AG09319 (cell line): ENCODE results near the gene ATP1B1.

Experiments
- DNase-seq: peaks from one replicate; pipeline ENCODE4 v3.0.0-alpha.2; 2010; ENCODE audit warnings: low read depth; ENCODE audit errors: extremely low read depth
- TF ChIP-seq, protein P1 (sequence below): IDR thresholded peaks from 2 replicates; pipeline ENCODE4 v1.5.1; 2011; ENCODE audit warnings: low read depth, mild to moderate bottlenecking, inconsistent platforms, low read length, moderate library complexity

Gene ATP1B1

DNA sequence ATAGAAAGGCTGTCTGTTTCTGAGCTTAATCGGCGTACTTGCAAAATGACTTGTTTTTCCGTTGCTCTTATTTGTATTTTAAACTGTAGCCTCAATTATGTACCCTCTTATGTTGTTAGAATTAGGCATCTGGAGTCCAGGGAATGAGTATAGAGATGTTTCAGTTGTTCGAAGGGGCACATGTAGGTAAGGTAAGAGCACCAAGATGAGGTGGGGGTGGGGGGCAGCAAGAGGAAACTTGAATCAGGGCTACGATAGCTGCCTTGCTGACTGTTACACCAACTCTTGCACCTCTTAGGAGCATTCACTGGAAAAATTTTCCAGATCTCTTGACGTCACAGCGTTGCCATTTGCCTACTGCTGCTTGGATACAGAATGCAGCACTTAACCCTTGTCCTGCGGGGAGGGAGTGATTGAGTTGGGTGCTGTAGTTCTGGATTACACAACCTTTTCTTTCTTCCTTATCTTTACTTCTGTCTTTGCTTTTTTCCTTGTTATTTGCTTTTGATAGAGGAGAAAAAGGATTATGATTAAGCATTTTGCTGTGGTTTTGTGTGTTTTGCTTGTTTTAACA is 3.2 kb downstream of the ATP1B1 start:
- DNase-seq: no peak

GRCh38 chr1:169110236-169110635 is 3.7 kb downstream of the ATP1B1 start:
- no peak for DNase-seq
- TF ChIP-seq, protein P1, sequence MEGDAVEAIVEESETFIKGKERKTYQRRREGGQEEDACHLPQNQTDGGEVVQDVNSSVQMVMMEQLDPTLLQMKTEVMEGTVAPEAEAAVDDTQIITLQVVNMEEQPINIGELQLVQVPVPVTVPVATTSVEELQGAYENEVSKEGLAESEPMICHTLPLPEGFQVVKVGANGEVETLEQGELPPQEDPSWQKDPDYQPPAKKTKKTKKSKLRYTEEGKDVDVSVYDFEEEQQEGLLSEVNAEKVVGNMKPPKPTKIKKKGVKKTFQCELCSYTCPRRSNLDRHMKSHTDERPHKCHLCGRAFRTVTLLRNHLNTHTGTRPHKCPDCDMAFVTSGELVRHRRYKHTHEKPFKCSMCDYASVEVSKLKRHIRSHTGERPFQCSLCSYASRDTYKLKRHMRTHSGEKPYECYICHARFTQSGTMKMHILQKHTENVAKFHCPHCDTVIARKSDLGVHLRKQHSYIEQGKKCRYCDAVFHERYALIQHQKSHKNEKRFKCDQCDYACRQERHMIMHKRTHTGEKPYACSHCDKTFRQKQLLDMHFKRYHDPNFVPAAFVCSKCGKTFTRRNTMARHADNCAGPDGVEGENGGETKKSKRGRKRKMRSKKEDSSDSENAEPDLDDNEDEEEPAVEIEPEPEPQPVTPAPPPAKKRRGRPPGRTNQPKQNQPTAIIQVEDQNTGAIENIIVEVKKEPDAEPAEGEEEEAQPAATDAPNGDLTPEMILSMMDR: no peak

More for the DNA sequence above, 3.2 kb downstream of the ATP1B1 start:
- TF ChIP-seq, protein P1: no peak

GRCh38 chr1:169110689-169111447 is 4.4 kb downstream of the ATP1B1 start:
- no peak for DNase-seq

DNA sequence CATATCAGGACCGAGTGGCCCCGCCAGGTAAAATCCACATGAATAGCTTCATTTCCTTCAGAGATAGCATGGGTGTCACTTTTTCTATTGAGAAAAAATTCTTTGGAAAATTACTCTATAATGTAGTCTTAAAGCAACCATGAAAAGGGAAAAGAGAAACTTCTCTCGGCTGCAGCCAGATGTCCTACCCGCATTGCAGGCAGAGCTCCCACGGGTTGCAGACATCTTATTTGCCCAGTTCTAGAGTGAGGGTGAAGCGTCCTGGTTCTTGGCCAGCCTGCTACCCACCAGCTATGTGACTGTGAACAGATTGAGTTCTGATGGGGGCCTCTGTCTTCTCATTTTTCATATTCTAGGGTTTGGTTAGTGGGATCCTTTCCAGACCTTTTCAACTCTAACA is 5.0 kb downstream of the ATP1B1 start:
- DNase-seq: no peak
- TF ChIP-seq, protein P1: no peak

More at GRCh38 chr1:169110689-169111447, 4.4 kb downstream of the ATP1B1 start:
- TF ChIP-seq, protein P1: no peak

DNA sequence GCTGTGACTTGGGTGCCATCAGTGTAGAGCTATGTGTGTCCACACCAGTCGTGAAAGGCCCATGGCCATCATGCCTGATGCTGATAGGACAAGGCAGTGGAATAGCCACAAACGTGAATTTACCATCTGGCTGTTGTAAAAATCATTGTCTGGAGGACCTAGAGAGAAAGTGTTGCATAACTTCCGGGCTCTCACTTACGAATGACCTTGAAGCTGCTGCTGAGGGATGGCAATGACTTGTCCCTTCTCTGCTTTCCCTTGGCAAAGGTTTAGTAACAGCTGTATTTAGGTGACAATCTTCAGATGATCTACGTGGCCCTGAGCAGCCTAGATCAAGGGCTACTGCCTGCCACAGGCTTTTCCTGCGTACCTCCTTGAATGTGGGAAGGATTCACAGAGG is 5.8 kb downstream of the ATP1B1 start:
- no peak for DNase-seq
- TF ChIP-seq, protein P1: no peak

- TF ChIP-seq, protein P1: no peak
- no peak for DNase-seq
Observed at GRCh38 chr1:169113613-169114119, 7.2 kb downstream of the ATP1B1 start.

DNA sequence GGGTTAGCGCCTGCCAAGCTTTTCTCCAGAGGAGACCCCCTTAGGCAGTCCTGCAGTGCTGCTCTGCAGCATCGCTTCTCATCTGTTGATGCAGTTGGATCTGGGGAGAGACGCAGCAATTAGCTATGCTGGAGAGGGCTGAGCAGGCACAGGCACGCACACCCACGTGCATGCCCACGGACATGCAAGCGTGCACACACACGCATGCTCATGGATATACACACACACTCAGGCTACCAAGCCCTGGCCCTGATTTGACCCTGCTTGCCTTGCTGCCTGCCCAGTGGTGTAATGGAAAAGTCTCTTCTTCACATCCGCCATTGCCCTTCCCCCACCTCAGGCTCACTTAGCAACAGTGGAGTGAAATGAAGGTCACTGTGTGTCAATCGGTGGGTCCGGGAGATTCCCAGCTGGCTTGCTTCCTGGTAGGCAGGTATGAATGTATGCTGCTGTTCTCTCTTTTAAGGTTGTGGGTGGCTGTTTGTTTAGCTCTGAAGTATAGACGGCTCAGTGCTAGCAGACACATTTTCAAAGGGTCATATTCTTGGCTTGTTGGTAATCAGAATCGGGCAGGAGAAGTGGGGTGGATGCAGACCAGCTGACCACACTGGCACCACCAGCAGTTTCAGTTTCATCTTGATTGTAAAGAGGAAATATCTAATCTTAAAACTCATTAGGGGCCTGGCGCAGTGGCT is 9.5 kb downstream of the ATP1B1 start:
- no peak for DNase-seq
- TF ChIP-seq, protein P1: no peak
